GM12801 (cell line): ENCODE measurements around the gene LRTM2.

Experiments
- CTCF ChIP-seq: IDR thresholded peaks from one replicate; pipeline ENCODE4 v1.5.1; 2011; ENCODE audit warnings: control low read depth; ENCODE audit not compliant: insufficient read length; ENCODE audit errors: extremely low read depth

Gene LRTM2

GRCh38 chr12:1805441-1806081 is 14.8 kb upstream of the LRTM2 start:
- TF ChIP-seq CTCF, result no peak

DNA sequence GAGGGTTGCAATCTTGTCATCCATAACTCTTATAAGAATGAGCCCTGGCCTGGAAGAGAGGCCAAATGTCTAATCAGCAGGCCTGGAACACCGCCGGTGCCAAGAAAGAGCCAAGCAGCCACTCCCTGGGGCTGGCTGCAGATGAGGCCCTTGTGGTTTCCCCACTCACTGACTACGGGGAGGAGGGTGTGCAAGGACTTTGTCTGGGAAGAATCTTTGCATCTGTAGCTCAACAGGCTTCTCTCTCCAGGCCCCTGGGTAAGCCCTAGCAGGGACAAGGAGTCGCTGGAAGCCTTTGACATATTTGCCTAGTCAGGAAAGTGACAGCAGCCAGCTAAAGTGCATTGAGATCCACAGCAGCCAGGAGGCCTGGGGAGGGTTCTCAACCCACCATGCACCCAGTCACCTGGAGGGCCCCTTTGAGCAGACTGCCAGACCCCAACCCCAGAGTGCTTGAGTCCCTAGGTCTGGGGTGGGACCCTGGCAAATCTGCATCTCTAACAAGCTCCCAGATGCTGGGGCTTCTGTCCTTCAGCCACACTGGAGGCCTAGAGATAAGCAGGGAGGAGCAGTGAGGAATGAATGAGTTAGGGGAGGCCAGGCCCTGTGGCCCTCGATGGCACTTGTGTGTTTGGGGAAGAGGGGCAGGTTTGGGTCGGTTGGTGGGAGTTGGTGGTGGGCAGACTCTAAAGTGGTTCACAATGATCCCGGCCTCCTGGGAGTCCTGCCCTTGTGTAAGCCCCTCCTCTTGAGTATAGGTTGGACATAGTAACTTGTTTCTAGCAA is 13.9 kb upstream of the LRTM2 start:
- no peak for TF ChIP-seq CTCF

GRCh38 chr12:1807087-1807860 is 13.1 kb upstream of the LRTM2 start:
- no peak for TF ChIP-seq CTCF

DNA sequence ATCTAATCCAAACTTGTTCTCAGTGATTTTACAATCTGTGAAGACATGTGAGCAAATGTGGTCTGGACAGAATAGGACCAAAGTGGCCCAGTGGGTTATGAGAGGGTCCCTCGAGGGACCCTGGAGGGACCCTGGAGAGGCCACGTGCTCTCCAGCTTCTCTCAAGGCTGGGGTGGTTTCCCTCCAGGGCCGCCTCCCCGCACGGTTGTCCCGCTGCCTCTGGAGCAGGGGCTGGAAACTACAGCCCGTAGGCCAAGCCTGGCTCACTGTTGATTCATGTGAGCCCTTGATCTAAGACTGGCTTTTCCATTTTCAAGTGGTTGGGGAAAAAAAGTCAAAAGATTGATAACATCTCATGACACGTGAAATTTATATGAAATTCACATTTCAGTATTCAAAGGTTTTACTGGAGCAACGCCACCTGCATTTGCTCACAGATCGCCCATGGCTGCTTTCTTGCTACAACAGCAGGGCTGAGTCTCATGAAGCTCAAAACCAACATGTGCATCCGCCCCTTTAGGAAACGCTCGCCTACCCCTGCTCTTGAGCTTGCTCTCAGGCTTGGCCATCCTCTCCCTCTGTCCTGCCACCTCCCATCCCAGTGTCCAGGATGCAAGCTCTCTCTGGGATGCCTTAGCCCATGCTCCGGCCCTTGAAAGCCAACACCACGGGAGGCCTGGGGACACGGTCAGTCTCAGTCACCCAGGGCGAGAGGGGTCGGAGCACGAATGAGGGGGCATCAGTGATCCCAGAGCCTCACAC is 12.1 kb upstream of the LRTM2 start:
- TF ChIP-seq CTCF, result no peak

- TF ChIP-seq CTCF, result no peak
Measured at GRCh38 chr12:1808798-1809480, 11.4 kb upstream of the LRTM2 start.

DNA sequence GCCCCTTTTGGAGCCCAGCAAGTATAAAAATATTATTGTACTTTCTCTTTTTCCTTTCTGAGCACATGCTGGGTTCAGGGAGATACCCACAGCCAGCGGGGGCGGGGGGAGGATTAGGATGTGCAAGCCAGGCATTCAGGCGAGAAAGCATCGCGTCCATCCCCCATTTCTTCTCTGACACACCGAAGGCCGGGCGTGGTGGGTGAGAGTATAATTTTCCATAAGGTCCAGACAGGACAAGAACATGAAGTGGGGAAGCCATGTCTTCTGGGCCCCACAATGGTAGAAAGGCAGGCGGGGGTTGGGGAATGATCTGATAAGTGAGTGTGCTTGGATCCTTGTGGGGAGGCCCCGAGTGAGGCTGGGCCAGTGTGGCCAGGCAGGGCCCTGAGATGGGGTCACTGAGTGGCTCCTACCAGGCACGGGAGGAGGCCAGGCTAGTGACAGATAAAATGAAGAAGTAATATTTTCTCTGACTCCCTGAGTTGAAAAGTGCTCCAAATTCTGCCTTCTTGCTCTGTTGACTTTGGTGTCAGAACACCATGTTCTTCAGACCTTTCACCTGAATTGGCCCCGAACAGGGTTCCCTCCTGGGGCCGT is 10.7 kb upstream of the LRTM2 start:
- TF ChIP-seq CTCF, result no peak
